IMR-90 (cell line): ENCODE measurements around the gene KRT1. TPM values are rescaled to one million over a fixed set of nuclear protein-coding genes. Genes with fewer than 3 reads are reported as not detected.

Experiments used
- ATAC-seq: fragments of 200-7000 bp; cut with Tn5 transposase; 2 replicates; pipeline ENCODE4 v1.9.1; 2020; ENCODE audit warnings: low read depth, mild to moderate bottlenecking, moderate library complexity
- BruUV-seq: library from RNA; stranded (reverse); fragments of 400-500 nt; replicated peaks from 2 replicates; lab custom pipeline; 2021; lab: Mats Ljungman, UMichigan
- CTCF ChIA-PET: fragments of 300-600 bp; formaldehyde crosslinking; extraction: SDS; loops from one replicate; lab custom pipeline; 2021; ENCODE audit warnings: antibody characterized with exemption; lab: Yijun Ruan, JAX
- POLR2A ChIA-PET: fragments of 300-600 bp; sonication (Branson Sonifier 250); formaldehyde crosslinking; loops from one replicate; lab custom pipeline; 2022; ENCODE audit warnings: antibody characterized with exemption; ENCODE audit not compliant: unreplicated experiment; lab: Charles Lee
- DNase-seq: peaks from one replicate; pipeline ENCODE4 v3.0.0; 2013
- H2AFZ ChIP-seq: replicated peaks from 2 replicates; pipeline ENCODE3; 2013; ENCODE audit warnings: low read length, mild to moderate bottlenecking; ENCODE audit not compliant: poor library complexity
- H2AK5ac ChIP-seq: 2 replicates; pipeline ENCODE4 v1.6.1; 2013; ENCODE audit warnings: low read depth, low read length, inconsistent platforms
- H2AK9ac ChIP-seq: replicated peaks from 2 replicates; pipeline ENCODE3; 2013; ENCODE audit warnings: mild to moderate bottlenecking, low read depth, low read length, moderate library complexity; ENCODE audit not compliant: poor library complexity
- H2BK120ac ChIP-seq: 2 replicates; pipeline ENCODE4 v1.6.1; 2013; ENCODE audit warnings: low read depth, low read length, inconsistent platforms
- H2BK15ac ChIP-seq: 3 replicates; pipeline ENCODE4 v1.6.1; 2013; ENCODE audit warnings: low read depth, low read length, inconsistent platforms
- H2BK20ac ChIP-seq: 2 replicates; pipeline ENCODE4 v1.6.1; 2013; ENCODE audit warnings: low read depth, mild to moderate bottlenecking, inconsistent platforms, low read length, moderate library complexity
- H2BK5ac ChIP-seq: 2 replicates; pipeline ENCODE4 v1.6.1; 2013; ENCODE audit warnings: mild to moderate bottlenecking, low read depth, low read length, inconsistent platforms; ENCODE audit not compliant: poor library complexity, severe bottlenecking
- H3K14ac ChIP-seq: replicated peaks from 2 replicates; pipeline ENCODE4 v1.6.1; 2013; ENCODE audit warnings: low read depth, low read length, inconsistent platforms
- H3K18ac ChIP-seq: 2 replicates; pipeline ENCODE4 v1.6.1; 2013; ENCODE audit warnings: low read depth, low read length, control low read depth
- H3K23ac ChIP-seq: 2 replicates; pipeline ENCODE4 v1.6.1; 2013; ENCODE audit warnings: low read depth, low read length, inconsistent platforms
- H3K27ac ChIP-seq: 2 replicates; pipeline ENCODE4 v1.5.1; 2013; ENCODE audit warnings: mild to moderate bottlenecking, control low read depth, low read length; ENCODE audit not compliant: insufficient read depth
- H3K27me3 ChIP-seq: 2 replicates; pipeline ENCODE4 v1.6.1; 2013; ENCODE audit warnings: low read length; ENCODE audit not compliant: control insufficient read depth, insufficient read depth
- H3K36me3 ChIP-seq: 2 replicates; pipeline ENCODE4 v1.6.1; 2013; ENCODE audit warnings: low read length, mixed read lengths; ENCODE audit not compliant: control insufficient read depth, insufficient read depth
- H3K4ac ChIP-seq: 2 replicates; pipeline ENCODE4 v1.6.1; 2013; ENCODE audit warnings: low read depth, low read length, inconsistent platforms
- H3K4me1 ChIP-seq: 2 replicates; pipeline ENCODE4 v1.6.1; 2013; ENCODE audit warnings: low read length, mixed read lengths; ENCODE audit not compliant: control insufficient read depth, insufficient read depth
- H3K4me2 ChIP-seq: 2 replicates; pipeline ENCODE4 v1.6.1; 2013; ENCODE audit warnings: low read depth, mild to moderate bottlenecking, control low read depth, low read length, moderate library complexity
- H3K4me3 ChIP-seq: 2 replicates; pipeline ENCODE4 v1.5.1; 2013; ENCODE audit warnings: low read depth, mild to moderate bottlenecking, control low read depth, low read length, moderate library complexity; ENCODE audit not compliant: insufficient read depth
- H3K56ac ChIP-seq: 2 replicates; pipeline ENCODE4 v1.6.1; 2013; ENCODE audit warnings: low read length, inconsistent platforms; ENCODE audit not compliant: insufficient read depth; ENCODE audit errors: extremely low read depth
- H3K79me1 ChIP-seq, 2 experiments: 2 replicates each; pipeline ENCODE4 v1.6.1; 2013; ENCODE audit warnings: low read length in 2 of 2, inconsistent platforms in 1 of 2, low read depth in 1 of 2
- H3K9ac ChIP-seq: 2 replicates; pipeline ENCODE4 v1.6.1; 2013; ENCODE audit warnings: low read depth, low read length, control low read depth
- H3K9me1 ChIP-seq: 2 replicates; pipeline ENCODE4 v1.6.1; 2013; ENCODE audit warnings: low read length, inconsistent platforms; ENCODE audit not compliant: insufficient read depth
- H3K9me3 ChIP-seq: 2 replicates; pipeline ENCODE4 v1.6.1; 2013; ENCODE audit warnings: low read length; ENCODE audit not compliant: control insufficient read depth, insufficient read depth
- H4K20me1 ChIP-seq: 2 replicates; pipeline ENCODE4 v1.6.1; 2013; ENCODE audit warnings: low read length, inconsistent platforms; ENCODE audit not compliant: insufficient read depth
- H4K5ac ChIP-seq: 2 replicates; pipeline ENCODE4 v1.6.1; 2013; ENCODE audit warnings: mild to moderate bottlenecking, low read depth, low read length, control low read depth
- H4K8ac ChIP-seq, 2 experiments: 2 replicates each; pipeline ENCODE4 v1.6.1; 2013; ENCODE audit warnings: low read depth in 2 of 2, low read length in 2 of 2, control low read depth in 1 of 2, inconsistent platforms in 1 of 2
- H4K91ac ChIP-seq: 2 replicates; pipeline ENCODE4 v1.6.1; 2013; ENCODE audit warnings: low read depth, low read length, inconsistent platforms; ENCODE audit not compliant: insufficient read depth
- BHLHE40 ChIP-seq: fragments of 150-350 bp; IDR thresholded peaks from 2 replicates; pipeline ENCODE4 v1.6.1; 2016; ENCODE audit warnings: mild to moderate bottlenecking, low read depth, low read length
- CEBPB ChIP-seq: IDR thresholded peaks from 2 replicates; pipeline ENCODE4 v1.6.1; 2012; ENCODE audit warnings: low read depth, low read length, improper control_type of control experiment
- CHD1 ChIP-seq: IDR thresholded peaks from 2 replicates; pipeline ENCODE4 v1.6.1; 2012; ENCODE audit warnings: low read depth, low read length, improper control_type of control experiment
- FOS ChIP-seq: fragments of 150-350 bp; IDR thresholded peaks from 2 replicates; pipeline ENCODE4 v1.6.1; 2016; ENCODE audit warnings: low read depth, low read length
- MAFK ChIP-seq: IDR thresholded peaks from 2 replicates; pipeline ENCODE4 v1.6.1; 2012; ENCODE audit warnings: low read depth, low read length, improper control_type of control experiment
- MAZ ChIP-seq: IDR thresholded peaks from 2 replicates; pipeline ENCODE4 v1.6.1; 2012; ENCODE audit warnings: low read depth, mild to moderate bottlenecking, low read length, improper control_type of control experiment, moderate library complexity, borderline replicate concordance
- MXI1 ChIP-seq: IDR thresholded peaks from 2 replicates; pipeline ENCODE4 v1.6.1; 2012; ENCODE audit warnings: low read depth, mild to moderate bottlenecking, low read length, moderate library complexity, borderline replicate concordance
- NFE2L2 ChIP-seq: fragments of 150-350 bp; IDR thresholded peaks from 2 replicates; pipeline ENCODE4 v1.6.1; 2016; ENCODE audit warnings: low read depth, mild to moderate bottlenecking, low read length
- POLR2A ChIP-seq: IDR thresholded peaks from 2 replicates; pipeline ENCODE4 v1.6.1; 2012; ENCODE audit warnings: mild to moderate bottlenecking, low read depth, low read length
- RCOR1 ChIP-seq: IDR thresholded peaks from 2 replicates; pipeline ENCODE4 v1.6.1; 2012; ENCODE audit warnings: mild to moderate bottlenecking, low read length, improper control_type of control experiment; ENCODE audit not compliant: insufficient replicate concordance
- RFX5 ChIP-seq: IDR thresholded peaks from 2 replicates; pipeline ENCODE4 v1.8.0; 2012; ENCODE audit warnings: low read depth, mild to moderate bottlenecking, low read length, moderate library complexity
- SMC3 ChIP-seq: fragments of 150-350 bp; IDR thresholded peaks from 2 replicates; pipeline ENCODE4 v1.6.1; 2016; ENCODE audit warnings: low read depth, mild to moderate bottlenecking, antibody characterized with exemption, low read length, moderate library complexity
- WGBS, 2 experiments: methylation state at CpG; one replicate each; pipeline versions ENCODE4 v1.1.5 to v1.1.7; 2013; ENCODE audit warnings: missing lambda C conversion rate in 2 of 2; ENCODE audit not compliant: insufficient read length in 1 of 2; ENCODE audit errors: extremely low coverage in 2 of 2; 5-methylcytosine and 5-hydroxymethylcytosine counted together
- dilution Hi-C: fragments of 300-500 bp; cut with HindIII; formaldehyde crosslinking; loops from one replicate; pipeline ENCODE4 v1.14.3; 2018; ENCODE audit warnings: low sequenced_read_pairs; ENCODE audit not compliant: unreplicated experiment
- in situ Hi-C: fragments of 300-500 bp; cut with MboI; formaldehyde crosslinking; loops from 3 replicates; pipeline ENCODE4 v1.14.3; 2019; ENCODE audit warnings: low sequenced_read_pairs, inconsistent platforms, mixed read lengths
- intact Hi-C: fragments of 100-400 bp; cut with micrococcal nuclease; formaldehyde crosslinking; loops from 2 replicates; pipeline ENCODE4 v1.10.0; 2022
- polyA plus RNA-seq, 3 experiments: library from polyadenylated mRNA; depleted of rRNA; stranded (reverse); fragments of >200 nt; gene quantifications; 2 replicates each; pipeline ENCODE4 v1.2.3, GENCODE V29; 2012; ENCODE audit warnings: low replicate concordance in 1 of 3
- total RNA-seq: library from RNA; depleted of rRNA; stranded (reverse); fragments of >200 nt; gene quantifications from 2 replicates; pipeline ENCODE4 v1.2.3, GENCODE V29; 2012
- TF ChIP-seq, protein P1 (sequence below): fragments of 150-350 bp; IDR thresholded peaks from 2 replicates; pipeline ENCODE4 v1.6.1; 2017; ENCODE audit warnings: mild to moderate bottlenecking, antibody characterized with exemption, low read length, low read depth
- TF ChIP-seq, protein P2 (sequence below): conservative IDR thresholded peaks from 2 replicates; pipeline ENCODE4 v1.5.1; 2012; ENCODE audit warnings: mild to moderate bottlenecking, low read depth, low read length, improper control_type of control experiment
- TF ChIP-seq, protein P3 (sequence below): fragments of 150-350 bp; IDR thresholded peaks from 2 replicates; pipeline ENCODE4 v1.6.1; 2016; ENCODE audit warnings: low read depth, mild to moderate bottlenecking, low read length, moderate library complexity, borderline replicate concordance

KRT1 gene
- total and polyA plus RNA-seq, 2 of the 4 experiments (the other 2 are of a cell fraction), result not detected

DNA sequence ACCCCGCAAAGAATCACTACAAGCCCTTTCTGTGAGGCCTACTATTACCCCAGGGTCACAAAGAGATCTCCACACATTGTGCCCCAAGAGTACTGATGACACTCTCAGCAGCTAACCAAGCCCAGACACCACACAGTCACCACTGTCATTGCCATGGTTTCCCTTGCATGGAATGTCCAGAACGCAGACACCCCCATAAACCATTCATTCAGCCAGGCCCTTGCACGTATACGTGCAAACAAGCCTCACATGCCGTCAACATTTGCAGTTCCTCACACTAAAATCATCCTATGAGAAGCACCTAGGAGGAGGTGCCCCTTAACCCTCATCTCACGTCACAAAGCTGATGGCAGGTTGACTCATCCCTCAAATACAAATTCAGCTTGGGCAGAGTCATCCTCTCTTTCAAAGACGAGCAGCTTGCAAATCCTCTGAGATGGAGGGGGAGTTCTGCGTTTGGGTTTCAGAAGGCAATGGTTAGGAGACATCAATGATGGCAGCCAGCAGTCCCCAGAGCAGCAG, 40.2 kb upstream of the KRT1 start:
- no peak overlapping the region for H3K23ac ChIP-seq
- H3K18ac ChIP-seq, result no peak overlapping the region
- no peak overlapping the region for H4K5ac ChIP-seq
- 65% methylated on average over 4 of the region's 8 CpGs; no CpG with 5 or more reads in 1 of the 2 experiments for WGBS, 2 experiments
- POLR2A ChIA-PET, result no interaction called here
- no peak overlapping the region for H3K4me2 ChIP-seq
- TF ChIP-seq, protein P1, sequence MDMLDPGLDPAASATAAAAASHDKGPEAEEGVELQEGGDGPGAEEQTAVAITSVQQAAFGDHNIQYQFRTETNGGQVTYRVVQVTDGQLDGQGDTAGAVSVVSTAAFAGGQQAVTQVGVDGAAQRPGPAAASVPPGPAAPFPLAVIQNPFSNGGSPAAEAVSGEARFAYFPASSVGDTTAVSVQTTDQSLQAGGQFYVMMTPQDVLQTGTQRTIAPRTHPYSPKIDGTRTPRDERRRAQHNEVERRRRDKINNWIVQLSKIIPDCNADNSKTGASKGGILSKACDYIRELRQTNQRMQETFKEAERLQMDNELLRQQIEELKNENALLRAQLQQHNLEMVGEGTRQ, result no peak
- TF ChIP-seq BHLHE40 (no peak), RFX5 (no peak), SMC3 (no peak), MAZ (no peak), MAFK (no peak), CEBPB (no peak), POLR2A (no peak), NFE2L2 (no peak), MXI1 (no peak), RCOR1 (no peak), FOS (no peak), CHD1 (no peak)
- TF ChIP-seq, protein P2, sequence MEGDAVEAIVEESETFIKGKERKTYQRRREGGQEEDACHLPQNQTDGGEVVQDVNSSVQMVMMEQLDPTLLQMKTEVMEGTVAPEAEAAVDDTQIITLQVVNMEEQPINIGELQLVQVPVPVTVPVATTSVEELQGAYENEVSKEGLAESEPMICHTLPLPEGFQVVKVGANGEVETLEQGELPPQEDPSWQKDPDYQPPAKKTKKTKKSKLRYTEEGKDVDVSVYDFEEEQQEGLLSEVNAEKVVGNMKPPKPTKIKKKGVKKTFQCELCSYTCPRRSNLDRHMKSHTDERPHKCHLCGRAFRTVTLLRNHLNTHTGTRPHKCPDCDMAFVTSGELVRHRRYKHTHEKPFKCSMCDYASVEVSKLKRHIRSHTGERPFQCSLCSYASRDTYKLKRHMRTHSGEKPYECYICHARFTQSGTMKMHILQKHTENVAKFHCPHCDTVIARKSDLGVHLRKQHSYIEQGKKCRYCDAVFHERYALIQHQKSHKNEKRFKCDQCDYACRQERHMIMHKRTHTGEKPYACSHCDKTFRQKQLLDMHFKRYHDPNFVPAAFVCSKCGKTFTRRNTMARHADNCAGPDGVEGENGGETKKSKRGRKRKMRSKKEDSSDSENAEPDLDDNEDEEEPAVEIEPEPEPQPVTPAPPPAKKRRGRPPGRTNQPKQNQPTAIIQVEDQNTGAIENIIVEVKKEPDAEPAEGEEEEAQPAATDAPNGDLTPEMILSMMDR, result no peak
- TF ChIP-seq, protein P3, sequence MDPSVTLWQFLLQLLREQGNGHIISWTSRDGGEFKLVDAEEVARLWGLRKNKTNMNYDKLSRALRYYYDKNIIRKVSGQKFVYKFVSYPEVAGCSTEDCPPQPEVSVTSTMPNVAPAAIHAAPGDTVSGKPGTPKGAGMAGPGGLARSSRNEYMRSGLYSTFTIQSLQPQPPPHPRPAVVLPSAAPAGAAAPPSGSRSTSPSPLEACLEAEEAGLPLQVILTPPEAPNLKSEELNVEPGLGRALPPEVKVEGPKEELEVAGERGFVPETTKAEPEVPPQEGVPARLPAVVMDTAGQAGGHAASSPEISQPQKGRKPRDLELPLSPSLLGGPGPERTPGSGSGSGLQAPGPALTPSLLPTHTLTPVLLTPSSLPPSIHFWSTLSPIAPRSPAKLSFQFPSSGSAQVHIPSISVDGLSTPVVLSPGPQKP, result no peak
- dilution Hi-C loops (no loop called here), in situ Hi-C loops (no loop called here), intact Hi-C loops (loop anchor here (10.0 kb wide), 1 partner anchor 144 kb away; no protein-coding TSS in a partner anchor)
- no peak overlapping the region for H2BK15ac ChIP-seq
- H3K9me3 ChIP-seq, result no peaks in the 10 kb centered on the region
- no peaks in the 10 kb centered on the region for H3K9me1 ChIP-seq
- H3K56ac ChIP-seq, result no peak overlapping the region
- H3K79me1 ChIP-seq, result no peaks in the 10 kb centered on the region
- no TSS peak for BruUV-seq
- H3K27ac ChIP-seq, result no peak overlapping the region
- H4K8ac ChIP-seq, result no peak overlapping the region
- H4K20me1 ChIP-seq, result no peaks in the 10 kb centered on the region
- H4K91ac ChIP-seq, result no peak overlapping the region
- no peak overlapping the region for H3K14ac ChIP-seq
- no peak overlapping the region for H2AFZ ChIP-seq
- CTCF ChIA-PET, result no interaction called here
- H3K27me3 ChIP-seq, result peaks cover 18% of the 10 kb centered on the region
- no peak overlapping the region for H3K4me3 ChIP-seq
- H3K36me3 ChIP-seq, result no peaks in the 10 kb centered on the region
- no peak overlapping the region for H2BK120ac ChIP-seq
- H2AK9ac ChIP-seq, result no peak overlapping the region
- no peak overlapping the region for H2AK5ac ChIP-seq
- ATAC-seq, result no peak
- no peaks in the 10 kb centered on the region for H3K4me1 ChIP-seq
- no peak overlapping the region for H2BK20ac ChIP-seq
- peak; percentile 38 for DNase-seq
- H3K9ac ChIP-seq, result no peak overlapping the region
- H2BK5ac ChIP-seq, result no peak overlapping the region
- no peak overlapping the region for H3K4ac ChIP-seq
